WTC11 (cell line): Measurements from ENCODE around the gene INCA1. TPM values are rescaled to one million over a fixed set of nuclear protein-coding genes. Genes with fewer than 3 reads are reported as not detected.

ENCODE experiments used
- ATAC-seq: fragments of 200-7000 bp; cut with Tn5 transposase; 2 replicates; pipeline ENCODE4 v1.10.0; 2021; ENCODE audit warnings: mild to moderate bottlenecking, moderate library complexity
- CTCF ChIA-PET: fragments of 300-600 bp; sonication (Branson Sonifier 250); formaldehyde crosslinking; loops from one replicate; lab custom pipeline; 2021; ENCODE audit warnings: antibody characterized with exemption; lab: Charles Lee
- POLR2A ChIA-PET: fragments of 350-600 bp; sonication (Branson Sonifier 250); formaldehyde crosslinking; loops from one replicate; lab custom pipeline; 2021; ENCODE audit warnings: antibody characterized with exemption; lab: Charles Lee
- DNase-seq: peaks from one replicate; pipeline ENCODE4 v3.0.0; 2021; ENCODE audit warnings: low spot score
- H3K27ac Mint-ChIP-seq: 2 replicates; pipeline ENCODE4 v1.8.0; 2021; ENCODE audit warnings: mixed read lengths
- H3K27me3 Mint-ChIP-seq: 2 replicates; pipeline ENCODE4 v1.8.0; 2021; ENCODE audit warnings: low read depth, mild to moderate bottlenecking, moderate library complexity, mixed read lengths
- H3K36me3 Mint-ChIP-seq: 2 replicates; pipeline ENCODE4 v1.8.0; 2021; ENCODE audit warnings: mixed read lengths
- H3K4me1 Mint-ChIP-seq: 2 replicates; pipeline ENCODE4 v1.8.0; 2022; ENCODE audit warnings: mixed read lengths
- H3K4me3 Mint-ChIP-seq: 2 replicates; pipeline ENCODE4 v1.8.0; 2021; ENCODE audit warnings: mild to moderate bottlenecking, moderate library complexity, mixed read lengths
- H3K9me3 Mint-ChIP-seq: 2 replicates; pipeline ENCODE4 v1.8.0; 2021; ENCODE audit warnings: mixed read lengths
- FOXK1 ChIP-seq: sonication (generic); formaldehyde crosslinking; IDR thresholded peaks from 2 replicates; pipeline ENCODE4 v1.8.0; 2022; ENCODE audit warnings: mild to moderate bottlenecking, moderate library complexity, missing genetic modification reagents
- HMGA2 ChIP-seq: fragments of 250-450 bp; sonication (Bioruptor Pico); IDR thresholded peaks from 2 replicates; pipeline ENCODE4 v1.4.0; 2021; ENCODE audit warnings: mild to moderate bottlenecking, moderate library complexity
- JUN ChIP-seq: sonication (generic); formaldehyde crosslinking; IDR thresholded peaks from 2 replicates; pipeline ENCODE4 v1.8.0; 2023; ENCODE audit warnings: mild to moderate bottlenecking, missing genetic modification reagents
- KAT7 ChIP-seq: sonication (generic); formaldehyde crosslinking; IDR thresholded peaks from 2 replicates; pipeline ENCODE4 v1.8.1; 2023; ENCODE audit warnings: missing genetic modification reagents, mild to moderate bottlenecking, borderline replicate concordance
- NR2C2 ChIP-seq: sonication (generic); formaldehyde crosslinking; IDR thresholded peaks from 2 replicates; pipeline ENCODE4 v1.8.0; 2022; ENCODE audit warnings: mild to moderate bottlenecking, missing genetic modification reagents
- ZNF121 ChIP-seq: sonication (generic); formaldehyde crosslinking; IDR thresholded peaks from 2 replicates; pipeline ENCODE4 v1.8.0; 2023; ENCODE audit warnings: missing genetic modification reagents
- ZNF138 ChIP-seq: sonication (generic); formaldehyde crosslinking; conservative IDR thresholded peaks from 2 replicates; pipeline ENCODE4 v1.8.1; 2022; ENCODE audit warnings: mild to moderate bottlenecking, moderate library complexity, missing genetic modification reagents
- total RNA-seq: library from RNA; stranded (reverse); gene quantifications from 3 replicates; pipeline ENCODE4 v1.2.3, GENCODE V29; 2021
- TF ChIP-seq, protein P1 (sequence below): sonication (generic); formaldehyde crosslinking; IDR thresholded peaks from 2 replicates; pipeline ENCODE4 v1.8.0; 2022; ENCODE audit warnings: missing genetic modification reagents
- TF ChIP-seq, protein P2 (sequence below): sonication (generic); formaldehyde crosslinking; IDR thresholded peaks from 2 replicates; pipeline ENCODE4 v1.8.0; 2022; ENCODE audit warnings: mild to moderate bottlenecking, missing genetic modification reagents
- TF ChIP-seq, protein P3 (sequence below): fragments of 250-450 bp; sonication (Bioruptor Pico); IDR thresholded peaks from 2 replicates; pipeline ENCODE4 v1.9.0; 2021; ENCODE audit warnings: mild to moderate bottlenecking
- TF ChIP-seq, protein P4 (sequence below): sonication (generic); formaldehyde crosslinking; IDR thresholded peaks from 2 replicates; pipeline ENCODE4 v1.8.1; 2023; ENCODE audit warnings: mild to moderate bottlenecking, missing genetic modification reagents
- TF ChIP-seq, protein P5 (sequence below): sonication (generic); formaldehyde crosslinking; IDR thresholded peaks from 2 replicates; pipeline ENCODE4 v1.8.1; 2023; ENCODE audit warnings: mild to moderate bottlenecking, moderate library complexity, missing genetic modification reagents

The INCA1 gene
- total RNA-seq, 1 experiment from 2014 or later = 0.61 TPM

DNA sequence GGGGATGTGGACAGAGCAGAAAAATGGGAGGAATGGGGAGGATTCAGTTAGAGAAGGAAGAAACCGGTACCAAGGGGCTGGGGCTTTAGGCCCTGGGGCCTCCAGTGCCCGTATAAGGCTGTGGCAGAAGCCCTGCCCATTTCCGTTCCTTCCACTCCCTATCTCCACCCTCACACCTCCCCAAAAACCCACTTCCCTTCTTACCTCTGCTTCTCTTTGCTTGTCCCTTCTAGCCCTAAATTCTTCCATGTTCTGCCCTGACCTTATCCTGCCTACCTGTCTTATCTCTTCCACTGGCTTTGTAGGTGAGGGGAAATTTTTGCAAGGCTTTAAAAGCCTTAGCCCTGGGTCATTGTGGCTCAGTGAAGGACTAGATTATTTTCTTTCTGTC lies 53.2 kb downstream of the INCA1 start (continued):
- TF ChIP-seq, protein P1, sequence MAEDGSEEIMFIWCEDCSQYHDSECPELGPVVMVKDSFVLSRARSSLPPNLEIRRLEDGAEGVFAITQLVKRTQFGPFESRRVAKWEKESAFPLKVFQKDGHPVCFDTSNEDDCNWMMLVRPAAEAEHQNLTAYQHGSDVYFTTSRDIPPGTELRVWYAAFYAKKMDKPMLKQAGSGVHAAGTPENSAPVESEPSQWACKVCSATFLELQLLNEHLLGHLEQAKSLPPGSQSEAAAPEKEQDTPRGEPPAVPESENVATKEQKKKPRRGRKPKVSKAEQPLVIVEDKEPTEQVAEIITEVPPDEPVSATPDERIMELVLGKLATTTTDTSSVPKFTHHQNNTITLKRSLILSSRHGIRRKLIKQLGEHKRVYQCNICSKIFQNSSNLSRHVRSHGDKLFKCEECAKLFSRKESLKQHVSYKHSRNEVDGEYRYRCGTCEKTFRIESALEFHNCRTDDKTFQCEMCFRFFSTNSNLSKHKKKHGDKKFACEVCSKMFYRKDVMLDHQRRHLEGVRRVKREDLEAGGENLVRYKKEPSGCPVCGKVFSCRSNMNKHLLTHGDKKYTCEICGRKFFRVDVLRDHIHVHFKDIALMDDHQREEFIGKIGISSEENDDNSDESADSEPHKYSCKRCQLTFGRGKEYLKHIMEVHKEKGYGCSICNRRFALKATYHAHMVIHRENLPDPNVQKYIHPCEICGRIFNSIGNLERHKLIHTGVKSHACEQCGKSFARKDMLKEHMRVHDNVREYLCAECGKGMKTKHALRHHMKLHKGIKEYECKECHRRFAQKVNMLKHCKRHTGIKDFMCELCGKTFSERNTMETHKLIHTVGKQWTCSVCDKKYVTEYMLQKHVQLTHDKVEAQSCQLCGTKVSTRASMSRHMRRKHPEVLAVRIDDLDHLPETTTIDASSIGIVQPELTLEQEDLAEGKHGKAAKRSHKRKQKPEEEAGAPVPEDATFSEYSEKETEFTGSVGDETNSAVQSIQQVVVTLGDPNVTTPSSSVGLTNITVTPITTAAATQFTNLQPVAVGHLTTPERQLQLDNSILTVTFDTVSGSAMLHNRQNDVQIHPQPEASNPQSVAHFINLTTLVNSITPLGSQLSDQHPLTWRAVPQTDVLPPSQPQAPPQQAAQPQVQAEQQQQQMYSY (CRISPR knock-in tag) = no peak

DNA sequence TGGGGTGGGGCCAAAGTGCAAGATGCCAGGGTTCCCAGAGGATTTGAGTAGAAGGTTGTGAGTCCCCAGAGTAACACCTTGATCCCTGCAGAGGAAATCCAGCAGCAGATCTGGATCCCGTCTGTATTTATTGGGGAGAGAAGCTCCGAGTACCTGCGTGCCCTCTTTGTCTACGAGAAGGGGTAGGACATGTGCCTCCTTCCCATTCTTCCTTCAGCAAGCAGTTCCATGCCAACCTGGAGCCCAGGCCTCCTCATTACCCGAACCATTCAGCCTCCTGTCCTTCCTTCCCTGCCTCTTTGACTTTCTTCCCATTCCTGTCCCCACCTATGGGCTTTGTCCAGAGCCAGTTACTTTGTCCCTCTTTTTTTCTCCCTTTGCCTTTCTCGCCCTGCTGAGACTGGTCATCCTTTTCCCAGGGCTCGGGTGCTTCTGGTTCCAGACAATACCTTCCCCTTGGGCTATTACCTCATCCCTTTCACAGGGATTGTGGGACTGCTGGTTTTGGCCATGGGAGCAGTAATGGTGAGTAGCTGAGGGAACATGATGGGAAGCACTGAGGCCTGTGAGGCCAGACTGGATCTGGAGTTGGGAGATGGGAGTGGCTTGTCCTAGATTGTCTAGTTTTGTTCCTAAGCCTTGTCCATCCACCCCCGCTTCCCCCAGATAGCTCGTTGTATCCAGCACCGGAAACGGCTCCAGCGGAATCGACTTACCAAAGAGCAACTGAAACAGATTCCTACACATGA lies 54.4 kb downstream of the INCA1 start:
- Mint-ChIP-seq H3K9me3 (no peaks in the 10 kb centered on the region), H3K4me1 (peaks cover 43% of the 10 kb centered on the region), H3K27me3 (no peaks in the 10 kb centered on the region), H3K27ac (peak overlapping the region; percentile 82), H3K36me3 (peaks cover 54% of the 10 kb centered on the region), H3K4me3 (no peak overlapping the region)
- TF ChIP-seq, protein P2, sequence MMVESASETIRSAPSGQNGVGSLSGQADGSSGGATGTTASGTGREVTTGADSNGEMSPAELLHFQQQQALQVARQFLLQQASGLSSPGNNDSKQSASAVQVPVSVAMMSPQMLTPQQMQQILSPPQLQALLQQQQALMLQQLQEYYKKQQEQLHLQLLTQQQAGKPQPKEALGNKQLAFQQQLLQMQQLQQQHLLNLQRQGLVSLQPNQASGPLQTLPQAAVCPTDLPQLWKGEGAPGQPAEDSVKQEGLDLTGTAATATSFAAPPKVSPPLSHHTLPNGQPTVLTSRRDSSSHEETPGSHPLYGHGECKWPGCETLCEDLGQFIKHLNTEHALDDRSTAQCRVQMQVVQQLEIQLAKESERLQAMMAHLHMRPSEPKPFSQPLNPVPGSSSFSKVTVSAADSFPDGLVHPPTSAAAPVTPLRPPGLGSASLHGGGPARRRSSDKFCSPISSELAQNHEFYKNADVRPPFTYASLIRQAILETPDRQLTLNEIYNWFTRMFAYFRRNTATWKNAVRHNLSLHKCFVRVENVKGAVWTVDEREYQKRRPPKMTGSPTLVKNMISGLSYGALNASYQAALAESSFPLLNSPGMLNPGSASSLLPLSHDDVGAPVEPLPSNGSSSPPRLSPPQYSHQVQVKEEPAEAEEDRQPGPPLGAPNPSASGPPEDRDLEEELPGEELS (CRISPR knock-in tag) = no peak
- TF ChIP-seq, protein P3, sequence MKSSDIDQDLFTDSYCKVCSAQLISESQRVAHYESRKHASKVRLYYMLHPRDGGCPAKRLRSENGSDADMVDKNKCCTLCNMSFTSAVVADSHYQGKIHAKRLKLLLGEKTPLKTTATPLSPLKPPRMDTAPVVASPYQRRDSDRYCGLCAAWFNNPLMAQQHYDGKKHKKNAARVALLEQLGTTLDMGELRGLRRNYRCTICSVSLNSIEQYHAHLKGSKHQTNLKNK (CRISPR knock-in tag) = 0 out of 2 replicates have a peak, but pooled peaks have one; percentile 4
- no peak for TF ChIP-seq JUN (CRISPR knock-in tag)
- DNase-seq (no peak), ATAC-seq (no peak)
- ChIA-PET CTCF (no interaction called here), POLR2A (no interaction called here)

DNA sequence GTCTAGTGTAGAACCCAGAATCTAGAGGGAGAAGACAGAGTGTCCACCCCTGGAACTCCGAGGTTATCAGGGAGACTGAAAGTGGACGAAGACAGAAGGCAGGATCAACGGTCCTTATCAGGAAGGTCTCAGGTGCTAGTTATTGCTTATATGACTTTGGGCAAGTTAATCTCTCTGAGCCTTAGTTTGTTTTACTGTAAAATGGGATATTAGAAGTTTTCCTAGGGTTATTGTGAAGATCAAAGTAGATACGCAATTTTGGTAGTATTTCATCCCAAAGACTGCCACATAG lies 56.1 kb downstream of the INCA1 start:
- CTCF ChIA-PET = interaction anchor here (0.9 kb wide), 1 partner anchor 37 kb away, joined by 3 read pairs; no protein-coding TSS in a partner anchor
- H3K4me3 Mint-ChIP-seq = peak overlapping the region; percentile 96
- peaks cover 36% of the 10 kb centered on the region for H3K4me1 Mint-ChIP-seq
- DNase-seq = no peak
- POLR2A ChIA-PET = interaction anchor here (2.6 kb wide), 1 partner anchor 26 kb away, joined by 38 read pairs; the partner anchor contains the start of gene SPAG7
- ATAC-seq = no peak
- H3K36me3 Mint-ChIP-seq = peaks cover 52% of the 10 kb centered on the region
- H3K27me3 Mint-ChIP-seq = no peaks in the 10 kb centered on the region
- no peaks in the 10 kb centered on the region for H3K9me3 Mint-ChIP-seq
- H3K27ac Mint-ChIP-seq = peak overlapping the region; percentile 98
- TF ChIP-seq, protein P4, sequence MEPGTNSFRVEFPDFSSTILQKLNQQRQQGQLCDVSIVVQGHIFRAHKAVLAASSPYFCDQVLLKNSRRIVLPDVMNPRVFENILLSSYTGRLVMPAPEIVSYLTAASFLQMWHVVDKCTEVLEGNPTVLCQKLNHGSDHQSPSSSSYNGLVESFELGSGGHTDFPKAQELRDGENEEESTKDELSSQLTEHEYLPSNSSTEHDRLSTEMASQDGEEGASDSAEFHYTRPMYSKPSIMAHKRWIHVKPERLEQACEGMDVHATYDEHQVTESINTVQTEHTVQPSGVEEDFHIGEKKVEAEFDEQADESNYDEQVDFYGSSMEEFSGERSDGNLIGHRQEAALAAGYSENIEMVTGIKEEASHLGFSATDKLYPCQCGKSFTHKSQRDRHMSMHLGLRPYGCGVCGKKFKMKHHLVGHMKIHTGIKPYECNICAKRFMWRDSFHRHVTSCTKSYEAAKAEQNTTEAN (CRISPR knock-in tag) = no peak
- no peak for TF ChIP-seq KAT7 (CRISPR knock-in tag)
- TF ChIP-seq ZNF138 (CRISPR knock-in tag) = no peak
- TF ChIP-seq FOXK1 = no peak
- TF ChIP-seq NR2C2 (CRISPR knock-in tag) = no peak
- TF ChIP-seq, protein P5, sequence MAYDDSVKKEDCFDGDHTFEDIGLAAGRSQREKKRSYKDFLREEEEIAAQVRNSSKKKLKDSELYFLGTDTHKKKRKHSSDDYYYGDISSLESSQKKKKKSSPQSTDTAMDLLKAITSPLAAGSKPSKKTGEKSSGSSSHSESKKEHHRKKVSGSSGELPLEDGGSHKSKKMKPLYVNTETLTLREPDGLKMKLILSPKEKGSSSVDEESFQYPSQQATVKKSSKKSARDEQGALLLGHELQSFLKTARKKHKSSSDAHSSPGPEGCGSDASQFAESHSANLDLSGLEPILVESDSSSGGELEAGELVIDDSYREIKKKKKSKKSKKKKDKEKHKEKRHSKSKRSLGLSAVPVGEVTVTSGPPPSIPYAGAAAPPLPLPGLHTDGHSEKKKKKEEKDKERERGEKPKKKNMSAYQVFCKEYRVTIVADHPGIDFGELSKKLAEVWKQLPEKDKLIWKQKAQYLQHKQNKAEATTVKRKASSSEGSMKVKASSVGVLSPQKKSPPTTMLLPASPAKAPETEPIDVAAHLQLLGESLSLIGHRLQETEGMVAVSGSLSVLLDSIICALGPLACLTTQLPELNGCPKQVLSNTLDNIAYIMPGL = no peak
- no peak for TF ChIP-seq ZNF121 (CRISPR knock-in tag)
- TF ChIP-seq HMGA2 = no peak
- TF ChIP-seq, all 79 proteins: peak for 0
